ENCODE results near the gene MTERF4.

The MTERF4 gene

DNA sequence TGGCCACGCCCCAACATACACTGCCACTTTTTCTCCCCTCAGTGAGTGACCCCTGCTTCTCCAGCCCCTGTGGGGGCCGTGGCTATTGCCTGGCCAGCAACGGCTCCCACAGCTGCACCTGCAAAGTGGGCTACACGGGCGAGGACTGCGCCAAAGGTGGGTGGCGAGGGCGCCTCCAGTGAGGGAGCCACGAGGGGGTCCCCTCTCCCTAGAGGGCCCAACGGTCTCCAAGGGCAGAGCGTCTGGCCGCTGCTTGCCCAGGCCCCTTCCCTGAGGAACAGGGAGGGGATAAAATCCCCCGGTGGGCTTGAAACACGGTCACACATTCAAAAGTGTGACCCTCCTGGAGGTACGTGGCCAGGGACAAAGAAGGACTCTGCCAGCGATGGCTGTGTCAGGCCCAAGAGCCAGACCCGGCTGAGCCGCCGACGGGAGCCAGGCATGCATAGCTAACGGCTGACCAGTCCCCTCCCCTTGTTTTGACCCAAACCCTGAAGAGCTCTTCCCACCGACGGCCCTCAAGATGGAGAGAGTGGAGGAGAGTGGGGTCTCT is 37.2 kb downstream of the MTERF4 start:
- TF ChIP-seq POLR2A (IDR thresholded peaks at IDR 0.05; ENCODE audit: extremely low read depth, insufficient read length) (no peak), MYC (IDR thresholded peaks at IDR 0.05; ENCODE audit: low read depth, low read length) (no peak)
- TF ChIP-seq, protein P1, sequence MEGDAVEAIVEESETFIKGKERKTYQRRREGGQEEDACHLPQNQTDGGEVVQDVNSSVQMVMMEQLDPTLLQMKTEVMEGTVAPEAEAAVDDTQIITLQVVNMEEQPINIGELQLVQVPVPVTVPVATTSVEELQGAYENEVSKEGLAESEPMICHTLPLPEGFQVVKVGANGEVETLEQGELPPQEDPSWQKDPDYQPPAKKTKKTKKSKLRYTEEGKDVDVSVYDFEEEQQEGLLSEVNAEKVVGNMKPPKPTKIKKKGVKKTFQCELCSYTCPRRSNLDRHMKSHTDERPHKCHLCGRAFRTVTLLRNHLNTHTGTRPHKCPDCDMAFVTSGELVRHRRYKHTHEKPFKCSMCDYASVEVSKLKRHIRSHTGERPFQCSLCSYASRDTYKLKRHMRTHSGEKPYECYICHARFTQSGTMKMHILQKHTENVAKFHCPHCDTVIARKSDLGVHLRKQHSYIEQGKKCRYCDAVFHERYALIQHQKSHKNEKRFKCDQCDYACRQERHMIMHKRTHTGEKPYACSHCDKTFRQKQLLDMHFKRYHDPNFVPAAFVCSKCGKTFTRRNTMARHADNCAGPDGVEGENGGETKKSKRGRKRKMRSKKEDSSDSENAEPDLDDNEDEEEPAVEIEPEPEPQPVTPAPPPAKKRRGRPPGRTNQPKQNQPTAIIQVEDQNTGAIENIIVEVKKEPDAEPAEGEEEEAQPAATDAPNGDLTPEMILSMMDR (IDR thresholded peaks at IDR 0.05; ENCODE audit: low read depth, low read length), result no peak
- TF ChIP-seq, protein P2, sequence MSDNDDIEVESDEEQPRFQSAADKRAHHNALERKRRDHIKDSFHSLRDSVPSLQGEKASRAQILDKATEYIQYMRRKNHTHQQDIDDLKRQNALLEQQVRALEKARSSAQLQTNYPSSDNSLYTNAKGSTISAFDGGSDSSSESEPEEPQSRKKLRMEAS (IDR thresholded peaks at IDR 0.05; ENCODE audit: low read depth, low read length), result no peak
- H3K4me3 ChIP-seq (ENCODE audit: low read depth, low read length), result no peak overlapping the region
- no peak for DNase-seq (ENCODE audit: low read depth)

DNA sequence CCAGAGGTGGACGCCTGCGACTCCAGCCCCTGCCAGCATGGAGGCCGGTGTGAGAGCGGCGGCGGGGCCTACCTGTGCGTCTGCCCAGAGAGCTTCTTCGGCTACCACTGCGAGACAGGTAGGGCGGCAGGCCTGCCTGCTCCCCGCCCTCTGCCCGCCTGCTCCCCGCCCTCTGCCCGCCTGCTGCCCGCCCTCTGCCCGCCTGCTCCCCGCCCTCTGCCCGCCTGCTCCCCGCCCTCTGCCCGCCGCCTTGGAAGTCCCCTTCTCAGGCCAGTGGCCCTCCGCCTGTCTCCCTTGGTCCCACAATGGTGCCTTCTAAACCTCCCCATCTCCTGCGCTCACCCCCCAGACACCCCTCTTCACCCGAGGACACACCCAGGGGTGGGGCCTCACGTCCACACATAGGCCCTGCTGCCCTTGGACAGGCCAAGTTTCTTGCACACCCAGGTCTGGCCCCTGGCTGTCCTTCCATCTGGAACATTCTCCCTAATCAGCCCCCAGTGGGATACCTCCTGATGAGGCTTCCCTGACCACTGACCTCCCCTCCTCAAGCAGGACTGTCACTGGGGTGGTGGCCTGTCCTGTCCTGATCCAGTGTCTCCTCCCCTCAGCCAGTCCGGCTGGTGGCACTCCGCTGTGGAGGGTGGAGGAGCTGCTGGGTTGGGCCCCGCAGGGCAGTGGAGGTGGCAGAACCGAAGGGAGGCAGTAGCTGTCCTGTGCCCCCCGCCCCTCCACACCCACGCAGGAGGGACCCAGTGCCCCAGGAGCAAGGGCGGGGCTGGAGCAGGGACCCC is 37.9 kb downstream of the MTERF4 start:
- TF ChIP-seq, protein P1 (IDR thresholded peaks at IDR 0.05; ENCODE audit: low read depth, low read length), result no peak
- no peak for TF ChIP-seq POLR2A (IDR thresholded peaks at IDR 0.05; ENCODE audit: extremely low read depth, insufficient read length)
- TF ChIP-seq, protein P2 (IDR thresholded peaks at IDR 0.05; ENCODE audit: low read depth, low read length), result no peak
- TF ChIP-seq MYC (IDR thresholded peaks at IDR 0.05; ENCODE audit: low read depth, low read length), result no peak
- DNase-seq (ENCODE audit: low read depth), result no peak
- no peak overlapping the region for H3K4me3 ChIP-seq (ENCODE audit: low read depth, low read length)

DNA sequence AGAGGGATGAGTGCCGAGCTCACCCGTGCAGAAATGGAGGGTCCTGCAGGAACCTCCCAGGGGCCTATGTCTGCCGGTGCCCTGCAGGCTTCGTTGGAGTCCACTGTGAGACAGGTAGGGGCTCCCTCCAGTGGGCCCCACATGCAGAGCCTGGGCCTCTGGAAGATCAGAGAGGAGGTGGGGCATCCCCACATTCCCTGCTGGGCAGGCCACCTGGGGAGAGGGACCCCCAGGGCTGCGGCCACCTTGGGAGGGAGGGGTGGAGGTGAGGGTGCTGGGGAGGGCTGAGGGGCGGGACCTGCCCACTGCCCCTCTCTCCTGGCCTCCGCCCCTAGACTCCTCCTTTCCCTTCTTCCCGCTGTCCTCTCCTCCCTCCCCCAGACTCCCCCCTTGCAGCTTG is 38.5 kb downstream of the MTERF4 start:
- no peak for TF ChIP-seq POLR2A (IDR thresholded peaks at IDR 0.05; ENCODE audit: extremely low read depth, insufficient read length)
- TF ChIP-seq, protein P1 (IDR thresholded peaks at IDR 0.05; ENCODE audit: low read depth, low read length), result no peak
- TF ChIP-seq, protein P2 (IDR thresholded peaks at IDR 0.05; ENCODE audit: low read depth, low read length), result no peak
- no peak for TF ChIP-seq MYC (IDR thresholded peaks at IDR 0.05; ENCODE audit: low read depth, low read length)
- DNase-seq (ENCODE audit: low read depth), result no peak
- H3K4me3 ChIP-seq (ENCODE audit: low read depth, low read length), result no peak overlapping the region

DNA sequence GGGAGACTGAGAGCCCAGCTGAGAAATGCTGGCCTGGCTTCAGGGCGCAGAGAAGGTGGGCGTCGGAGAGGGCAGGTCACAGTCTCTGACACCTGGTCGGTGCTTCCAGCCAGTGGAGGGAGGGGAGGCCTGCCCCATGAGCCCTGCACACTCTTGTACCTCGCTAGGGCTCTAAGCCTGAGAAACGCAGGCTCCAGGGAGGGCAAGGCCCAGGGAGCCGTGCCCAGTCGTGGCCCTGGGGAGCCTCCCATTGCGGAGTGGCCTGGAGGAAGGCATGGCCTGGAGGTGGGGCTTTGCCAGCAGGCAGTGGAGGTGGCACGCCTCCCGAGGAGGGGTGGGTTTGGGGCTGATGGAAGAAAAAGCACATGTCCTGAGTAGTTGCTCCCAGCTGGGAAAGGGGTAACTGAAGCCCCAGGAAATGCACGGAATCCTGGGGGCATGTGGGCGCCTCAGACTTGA is 39.0 kb downstream of the MTERF4 start:
- TF ChIP-seq, protein P1 (IDR thresholded peaks at IDR 0.05; ENCODE audit: low read depth, low read length), result no peak
- TF ChIP-seq POLR2A (IDR thresholded peaks at IDR 0.05; ENCODE audit: extremely low read depth, insufficient read length), result no peak
- TF ChIP-seq, protein P2 (IDR thresholded peaks at IDR 0.05; ENCODE audit: low read depth, low read length), result no peak
- TF ChIP-seq MYC (IDR thresholded peaks at IDR 0.05; ENCODE audit: low read depth, low read length), result no peak
- DNase-seq (ENCODE audit: low read depth), result no peak
- H3K4me3 ChIP-seq (ENCODE audit: low read depth, low read length), result no peak overlapping the region

DNA sequence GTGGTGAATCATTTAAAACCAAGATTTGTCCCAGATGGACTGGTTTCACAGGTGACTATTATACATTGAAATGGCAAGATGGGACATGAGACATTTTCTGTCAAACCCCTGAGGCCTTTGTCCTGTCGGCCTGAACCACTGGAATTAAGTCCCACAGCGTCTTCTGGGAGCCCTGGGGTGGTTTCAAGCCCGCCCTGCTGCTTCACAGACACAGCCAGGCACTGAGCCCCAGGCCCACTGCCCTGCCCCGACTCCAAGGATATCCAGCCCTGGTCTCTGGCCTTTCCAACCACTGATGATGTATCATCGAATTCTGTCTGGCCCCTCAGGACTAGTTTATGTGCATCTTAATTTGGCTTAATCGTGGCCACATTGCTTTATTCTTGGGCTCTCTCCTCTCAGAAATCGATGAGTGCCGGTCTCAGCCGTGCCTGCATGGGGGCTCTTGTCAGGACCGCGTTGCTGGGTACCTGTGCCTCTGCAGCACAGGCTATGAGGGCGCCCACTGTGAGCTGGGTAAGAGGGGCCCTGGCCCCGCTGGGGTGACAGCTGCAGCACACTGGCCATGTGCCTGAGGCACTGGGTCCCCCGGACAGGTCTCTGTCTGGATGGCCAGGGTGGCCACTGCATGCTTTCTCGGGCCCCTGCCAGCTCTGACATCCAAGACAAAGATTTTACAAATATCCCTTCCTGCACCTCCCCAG is 39.5 kb downstream of the MTERF4 start:
- TF ChIP-seq MYC (IDR thresholded peaks at IDR 0.05; ENCODE audit: low read depth, low read length) (no peak), POLR2A (IDR thresholded peaks at IDR 0.05; ENCODE audit: extremely low read depth, insufficient read length) (no peak)
- TF ChIP-seq, protein P2 (IDR thresholded peaks at IDR 0.05; ENCODE audit: low read depth, low read length), result no peak
- TF ChIP-seq, protein P1 (IDR thresholded peaks at IDR 0.05; ENCODE audit: low read depth, low read length), result no peak
- no peak overlapping the region for H3K4me3 ChIP-seq (ENCODE audit: low read depth, low read length)
- DNase-seq (ENCODE audit: low read depth), result no peak
